H1 (cell line): ENCODE measurements around the gene TTC4. TPM values are rescaled to one million over a fixed set of nuclear protein-coding genes. Genes with fewer than 3 reads are reported as not detected.
A peak's percentile ranks its signal among the peaks of the same experiment; 100 is the strongest.

Experiments used
- BCL11A ChIP-seq, 2 experiments: IDR thresholded peaks; one replicate each; pipeline ENCODE4 v1.6.1; 2011; ENCODE audit warnings: low read depth in 2 of 2, low read length in 2 of 2, mild to moderate bottlenecking in 2 of 2
- CBX5 ChIP-seq: fragments of 300-800, 300-1000 bp; sonication (generic); IDR thresholded peaks from 2 replicates; pipeline ENCODE4 v1.7.1; 2016; ENCODE audit warnings: antibody characterized with exemption, low read length, low read depth
- CTCF ChIP-seq, 3 experiments: IDR thresholded peaks; 1 replicate in 2 of 3; 2 replicates in 1 of 3; pipeline versions ENCODE4 v1.5.1 to v1.6.1; 2011; ENCODE audit warnings: low read length in 3 of 3, mild to moderate bottlenecking in 3 of 3, inconsistent platforms in 2 of 3, low read depth in 1 of 3, moderate library complexity in 1 of 3; ENCODE audit not compliant: insufficient read depth in 1 of 3; ENCODE audit errors: control extremely low read depth in 1 of 3
- EP300 ChIP-seq, 2 experiments: IDR thresholded peaks; 1 replicate in 1 of 2; 2 replicates in 1 of 2; pipeline ENCODE4 v1.6.1; 2011 to 2012; ENCODE audit warnings: low read depth in 2 of 2, low read length in 2 of 2, mild to moderate bottlenecking in 2 of 2, borderline replicate concordance in 1 of 2, inconsistent platforms in 1 of 2, moderate library complexity in 1 of 2
- EZH2 ChIP-seq: fragments of 200-600 bp; sonication (generic); IDR thresholded peaks from 2 replicates; pipeline ENCODE4 v1.7.1; 2012; ENCODE audit warnings: low read depth, mild to moderate bottlenecking, moderate library complexity, low read length, inconsistent platforms; ENCODE audit not compliant: severe bottlenecking
- HDAC6 ChIP-seq: IDR thresholded peaks from one replicate; pipeline ENCODE4 v1.7.1; 2012; ENCODE audit warnings: low read depth, mild to moderate bottlenecking, inconsistent platforms, low read length, moderate library complexity
- NRF1 ChIP-seq: IDR thresholded peaks from 2 replicates; pipeline ENCODE4 v1.6.1; 2011; ENCODE audit warnings: mild to moderate bottlenecking, low read depth, low read length, improper control_type of control experiment
- POLR2A ChIP-seq, 2 experiments: IDR thresholded peaks; 1 replicate in 1 of 2; 2 replicates in 1 of 2; pipeline ENCODE4 v1.6.1; 2011; ENCODE audit warnings: low read depth in 2 of 2, low read length in 2 of 2, mild to moderate bottlenecking in 2 of 2; ENCODE audit errors: control extremely low read depth in 1 of 2
- RAD21 ChIP-seq, 2 experiments: IDR thresholded peaks in 1 of 2; conservative IDR thresholded peaks in 1 of 2; 2 replicates each; pipeline ENCODE4 v1.6.1; 2011; ENCODE audit warnings: low read depth in 2 of 2, low read length in 2 of 2, improper control_type of control experiment in 1 of 2, inconsistent platforms in 1 of 2, mild to moderate bottlenecking in 1 of 2, moderate library complexity in 1 of 2
- RXRA ChIP-seq: IDR thresholded peaks from 2 replicates; pipeline ENCODE4 v1.6.1; 2011; ENCODE audit warnings: low read depth, mild to moderate bottlenecking, low read length, moderate library complexity; ENCODE audit not compliant: insufficient read depth
- SIX5 ChIP-seq: IDR thresholded peaks from 2 replicates; pipeline ENCODE4 v1.6.1; 2011; ENCODE audit warnings: mild to moderate bottlenecking, low read depth, low read length
- SP1 ChIP-seq: IDR thresholded peaks from 2 replicates; pipeline ENCODE4 v1.6.1; 2011; ENCODE audit warnings: low read depth, low read length
- SP4 ChIP-seq: IDR thresholded peaks from 2 replicates; pipeline ENCODE4 v1.6.1; 2012; ENCODE audit warnings: low read length, inconsistent platforms
- YY1 ChIP-seq: IDR thresholded peaks from 2 replicates; pipeline ENCODE4 v1.6.1; 2011; ENCODE audit warnings: low read depth, mild to moderate bottlenecking, low read length
- polyA plus RNA-seq, 7 experiments: library from polyadenylated mRNA; depleted of rRNA in 3 of 7; stranded (reverse) in 5 of 7; unstranded in 2 of 7; fragments of >200 nt in 5 of 7; fragments of 200-250 nt in 2 of 7; gene quantifications; 1 replicate in 5 of 7; 2 replicates in 1 of 7; 4 replicates in 1 of 7; pipeline versions ENCODE4 v1.2.1 to v1.2.3, GENCODE V29; 2011 to 2013; ENCODE audit warnings: missing spikeins in 2 of 7, mixed read lengths in 2 of 7
- total RNA-seq: library from RNA; stranded (reverse); fragmentation: NEBNext Ultra II Directional; extraction: Animal tissue kit (Norgen Biotek cat#: 25700); gene quantifications from 2 replicates; pipeline ENCODE4 v1.2.1, GENCODE V29; 2021
- TF ChIP-seq, protein P1 (sequence below): IDR thresholded peaks from 2 replicates; pipeline ENCODE4 v1.6.1; 2011; ENCODE audit warnings: low read length, improper control_type of control experiment

The TTC4 gene
- total and polyA plus RNA-seq, 2 of the 8 experiments (the other 6 are each of a cell fraction or from before 2014, with no cell fraction given) = 21.0 to 25.1 TPM

DNA sequence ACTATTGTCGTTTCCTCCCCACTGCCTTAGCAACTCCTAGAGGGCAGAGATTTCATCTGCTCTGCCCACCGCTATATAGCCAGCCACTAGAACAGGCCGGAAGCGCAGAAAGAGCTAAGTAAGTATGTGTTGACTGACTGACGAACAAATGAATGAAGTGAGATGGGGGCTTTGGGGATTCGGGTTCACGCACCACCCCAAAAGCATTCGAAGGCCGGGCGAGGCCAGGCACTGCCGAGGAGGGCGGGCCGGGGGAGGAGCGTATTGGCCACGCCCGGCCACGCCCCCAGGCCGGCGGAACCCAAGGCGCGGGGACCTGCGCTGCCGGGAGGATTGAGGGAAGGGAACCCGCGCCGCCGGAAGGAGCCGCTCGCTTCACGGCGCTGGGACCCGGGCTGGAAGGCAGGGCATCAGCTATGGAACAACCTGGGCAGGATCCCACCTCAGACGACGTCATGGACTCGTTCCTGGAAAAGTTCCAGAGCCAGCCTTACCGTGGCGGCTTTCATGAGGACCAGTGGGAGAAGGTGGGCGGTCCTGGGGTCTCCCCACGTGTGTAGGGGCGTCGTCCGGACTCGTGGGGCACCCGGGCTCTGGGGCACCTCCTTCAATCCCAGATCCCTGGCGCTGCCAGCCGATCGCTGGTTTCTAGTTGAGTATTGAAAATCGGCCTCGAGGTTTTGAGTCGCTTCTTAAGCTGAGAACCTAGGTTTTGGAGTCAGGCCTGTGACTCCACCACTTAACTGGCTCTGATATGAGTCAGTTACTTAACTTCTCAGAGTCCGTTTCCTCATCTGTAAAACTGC lies at the start of gene TTC4 (continued):
- TF ChIP-seq EP300 (IDR thresholded peaks at IDR 0.05; ENCODE audit: borderline replicate concordance in 1 of 2, low read depth in 2 of 2, low read length in 2 of 2) (0 out of 3 replicates have a peak, but pooled peaks of 1 of the 2 experiments have one; percentile 46), SIX5 (peak; percentile 24; the same call in 1 of the 2 replicates), RAD21 (IDR thresholded peaks at IDR 0.05 in 1 of 2, conservative IDR thresholded peaks at IDR 0.05 in 1 of 2; ENCODE audit: low read depth in 2 of 2, low read length in 2 of 2) (peak; percentile 14 to 17; a peak in 1 of 4 replicates), HDAC6 (no peak), CTCF (IDR thresholded peaks at IDR 0.05; ENCODE audit: control extremely low read depth in 1 of 3, insufficient read depth in 1 of 3, low read depth in 1 of 3, low read length in 3 of 3) (no peak), POLR2A (IDR thresholded peaks at IDR 0.05; ENCODE audit: control extremely low read depth in 1 of 2, low read depth in 2 of 2, low read length in 2 of 2) (peak; percentile 76 to 94), CBX5 (no peak), NRF1 (0 out of 2 replicates have a peak, but pooled peaks have one; percentile 14), EZH2 (no peak), RXRA (no peak), SP1 (peak; percentile 92), BCL11A (IDR thresholded peaks at IDR 0.05; ENCODE audit: low read depth in 2 of 2, low read length in 2 of 2) (no peak), SP4 (peak; percentile 98), YY1 (peak; percentile 76; the same call in 1 of the 2 replicates)
- TF ChIP-seq, protein P1, sequence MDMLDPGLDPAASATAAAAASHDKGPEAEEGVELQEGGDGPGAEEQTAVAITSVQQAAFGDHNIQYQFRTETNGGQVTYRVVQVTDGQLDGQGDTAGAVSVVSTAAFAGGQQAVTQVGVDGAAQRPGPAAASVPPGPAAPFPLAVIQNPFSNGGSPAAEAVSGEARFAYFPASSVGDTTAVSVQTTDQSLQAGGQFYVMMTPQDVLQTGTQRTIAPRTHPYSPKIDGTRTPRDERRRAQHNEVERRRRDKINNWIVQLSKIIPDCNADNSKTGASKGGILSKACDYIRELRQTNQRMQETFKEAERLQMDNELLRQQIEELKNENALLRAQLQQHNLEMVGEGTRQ = no peak
